ENCODE measurements around the gene PSMB11. TPM values are rescaled to one million over a fixed set of nuclear protein-coding genes. Genes with fewer than 3 reads are reported as not detected.
A peak's percentile ranks its signal among the peaks of the same experiment; 100 is the strongest.

PSMB11 gene
- total RNA-seq, 1 experiment from 2014 or later, result not detected

DNA sequence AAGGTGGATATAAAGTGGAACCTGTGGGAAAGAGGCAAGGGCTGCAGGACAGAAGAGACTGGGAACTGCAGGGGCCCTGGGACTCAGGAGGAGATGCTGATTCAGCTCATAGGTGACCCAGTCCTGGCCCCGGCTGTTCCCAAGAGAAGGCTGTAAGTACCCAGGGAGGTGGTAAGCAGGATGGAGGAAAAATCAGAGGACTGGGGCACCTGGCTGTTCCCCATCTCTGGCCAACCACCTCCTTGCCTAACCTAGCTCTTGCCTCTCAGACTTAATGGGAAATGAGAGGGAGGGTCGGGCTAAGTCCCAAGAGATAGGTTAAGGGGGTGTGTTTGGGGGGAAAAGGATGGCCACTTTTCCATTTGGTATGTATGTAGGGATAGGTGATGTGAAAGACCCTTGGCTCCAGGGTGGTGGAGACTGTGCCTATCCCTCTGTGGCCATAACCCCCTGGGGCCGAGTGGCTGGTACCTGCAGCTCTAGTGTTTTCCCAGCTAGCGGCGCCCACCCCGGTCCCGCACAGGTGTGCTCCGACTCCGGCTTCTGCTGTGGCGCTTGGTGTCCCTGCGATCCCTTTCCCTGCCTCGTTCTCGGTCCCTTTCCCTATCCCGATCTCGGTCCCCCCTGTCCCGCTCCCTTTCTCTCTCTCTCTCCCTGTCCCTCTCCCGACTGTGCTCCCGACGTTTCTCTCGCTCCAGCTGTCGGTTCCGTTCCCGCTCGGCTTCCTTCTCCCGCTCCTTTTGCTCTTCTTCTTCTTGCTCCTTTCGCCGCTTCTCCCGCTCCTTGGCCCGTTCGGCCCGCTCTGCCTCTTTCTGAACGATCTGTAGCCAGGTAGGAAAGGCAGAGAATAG lies 16.9 kb downstream of the PSMB11 start:
- DNase-seq (ENCODE audit: low spot score), result no peak

DNA sequence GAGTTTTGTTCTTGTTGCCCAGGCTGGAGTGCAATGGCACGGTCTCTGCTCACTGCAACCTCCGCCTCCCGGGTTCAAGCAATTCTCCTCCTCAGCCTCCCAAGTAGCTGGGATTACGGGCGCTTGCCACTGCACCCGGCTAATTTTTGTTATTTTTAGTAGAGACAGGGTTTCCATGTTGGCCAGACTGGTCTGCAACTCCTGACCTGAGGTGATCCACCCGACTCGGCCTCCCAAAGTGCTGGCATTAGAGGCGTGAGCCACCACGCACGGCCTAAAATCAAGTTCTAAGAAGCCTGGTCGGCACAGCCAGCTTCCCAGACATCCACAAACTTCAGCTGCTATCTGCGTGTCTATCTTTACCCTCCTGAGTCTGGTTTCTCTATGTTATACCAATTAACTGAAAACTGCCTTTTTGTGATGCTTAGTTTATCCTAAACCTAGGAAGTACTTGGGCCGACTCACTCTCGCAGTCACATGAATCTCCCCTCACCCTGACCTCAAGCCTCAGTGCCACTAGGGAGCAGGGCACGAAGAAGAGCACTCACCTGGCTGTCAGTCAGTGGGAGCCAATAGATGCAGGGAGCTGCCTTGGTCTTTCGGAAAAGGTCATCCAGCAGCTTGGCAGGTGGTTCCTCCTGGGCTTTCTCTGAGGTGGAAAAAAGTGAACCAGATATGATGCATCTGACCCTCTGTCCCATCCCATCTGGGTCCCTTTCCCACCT lies 18.7 kb downstream of the PSMB11 start:
- no peak for DNase-seq (ENCODE audit: low spot score)

- DNase-seq (ENCODE audit: low spot score), result peak; percentile 86
Measured at GRCh38 chr14:23062002-23062401, 20.0 kb downstream of the PSMB11 start.

- no peak for DNase-seq (ENCODE audit: low spot score)
Measured at GRCh38 chr14:23063601-23064000, 21.6 kb downstream of the PSMB11 start.

- no peak for DNase-seq (ENCODE audit: low spot score)
Measured at GRCh38 chr14:23066368-23066767, 24.4 kb downstream of the PSMB11 start.

DNA sequence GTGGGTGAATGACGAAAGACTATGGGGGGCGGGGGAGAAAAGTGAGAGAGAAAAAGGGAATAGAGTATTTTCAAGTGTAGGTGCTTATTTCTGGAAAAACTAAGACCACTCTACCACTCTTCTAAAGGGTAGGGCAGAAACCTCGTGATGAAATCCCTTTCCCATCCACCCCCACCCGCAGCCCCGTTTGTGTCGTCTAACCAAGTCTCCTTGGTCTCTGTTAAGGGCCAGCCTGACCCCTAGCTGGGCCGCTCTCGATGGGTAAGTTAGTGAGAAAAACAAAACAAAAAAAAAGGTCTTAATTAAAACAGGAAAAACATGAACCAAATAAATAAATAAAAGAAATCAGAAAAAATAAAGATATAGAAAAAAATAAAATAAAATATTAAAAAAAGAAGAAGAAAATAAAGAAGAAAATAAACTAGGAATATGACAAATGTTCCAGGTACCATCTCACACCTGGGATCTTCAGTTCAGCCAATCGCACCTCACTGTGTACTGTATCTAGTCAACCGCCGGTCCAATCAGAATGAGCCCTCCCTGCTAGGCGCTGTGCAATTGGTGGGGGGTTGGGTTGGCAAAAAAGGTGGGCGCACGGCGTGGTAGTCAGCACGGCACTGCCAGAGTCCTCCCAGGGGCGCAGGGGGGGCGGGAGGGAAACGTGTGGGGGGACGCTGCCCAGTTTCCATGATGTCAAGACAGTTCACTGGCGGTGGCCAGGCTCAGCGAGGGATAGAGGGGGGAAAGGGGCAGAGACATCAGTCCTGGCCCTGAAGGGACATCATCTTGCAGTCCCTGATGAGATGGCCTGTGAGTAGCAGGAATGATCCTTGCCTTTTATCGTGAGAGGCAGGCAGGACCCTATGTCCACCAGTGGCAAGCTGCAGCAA lies 25.1 kb downstream of the PSMB11 start:
- DNase-seq (ENCODE audit: low spot score), result no peak

DNA sequence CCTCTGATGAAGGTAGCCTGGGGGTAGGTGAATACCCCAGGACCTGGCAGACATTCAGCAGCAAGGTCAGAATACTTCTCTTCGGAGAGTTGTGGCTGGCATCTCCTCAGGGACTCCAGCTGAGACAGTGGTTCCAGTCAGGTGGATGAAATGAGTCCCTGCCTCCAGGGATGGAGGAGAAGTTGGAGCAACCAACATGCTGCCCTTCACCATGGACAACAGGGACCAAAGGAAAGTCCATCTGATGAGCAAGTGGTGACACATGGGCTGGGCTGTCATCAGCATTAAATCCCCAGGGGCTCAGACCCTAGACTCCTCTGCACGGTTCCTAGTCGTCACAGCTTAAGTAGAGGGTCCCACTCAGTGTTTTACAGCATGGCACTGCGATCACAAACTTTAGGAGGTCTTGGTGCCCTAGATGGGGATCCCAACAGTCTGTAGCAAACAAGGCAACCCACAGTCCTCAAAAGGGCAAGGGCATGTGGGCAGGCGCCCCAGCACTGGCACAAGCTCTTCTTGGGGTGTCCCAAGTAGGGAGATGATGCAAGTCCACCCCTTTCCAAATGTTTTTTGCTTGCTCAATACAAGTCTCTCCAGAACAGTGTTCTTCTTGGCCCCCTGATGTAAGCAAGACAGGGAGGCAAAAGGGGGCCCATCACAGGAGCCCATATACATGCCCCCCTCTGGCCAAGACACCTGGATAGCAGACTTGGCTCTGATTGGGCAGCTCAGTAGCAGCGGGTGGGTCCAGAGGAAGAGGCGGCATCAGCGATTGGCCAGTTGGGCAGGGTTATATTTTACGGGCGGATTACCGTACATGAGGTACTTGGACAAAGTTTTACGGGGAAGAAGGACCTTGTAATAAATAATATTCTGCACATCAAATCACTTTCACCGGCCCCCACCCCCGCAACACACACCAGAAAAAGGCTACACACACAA lies 26.1 kb downstream of the PSMB11 start:
- DNase-seq (ENCODE audit: low spot score), result no peak

GRCh38 chr14:23068789-23069412 lies 26.9 kb downstream of the PSMB11 start:
- DNase-seq (ENCODE audit: low spot score), result peak; percentile 85

DNA sequence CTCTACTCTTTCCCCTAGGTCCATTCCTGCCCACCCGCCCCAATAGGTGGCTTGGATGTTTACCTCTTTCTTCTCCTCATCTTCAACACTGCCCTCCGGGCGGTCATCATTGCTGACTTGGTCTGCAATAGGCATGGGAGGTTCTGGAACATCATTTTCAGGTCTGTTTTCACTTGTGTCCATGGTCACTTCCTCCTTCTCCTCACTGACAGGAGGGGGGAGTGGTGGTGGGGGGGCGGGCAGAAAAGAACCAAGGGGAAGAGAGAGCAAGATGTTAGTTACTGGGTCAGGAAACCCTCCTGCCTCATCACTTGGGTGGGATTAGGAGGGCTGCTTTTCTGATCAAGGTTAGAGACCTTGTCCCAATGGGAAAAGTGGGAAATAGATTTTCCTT lies 27.4 kb downstream of the PSMB11 start:
- DNase-seq (ENCODE audit: low spot score), result no peak

DNA sequence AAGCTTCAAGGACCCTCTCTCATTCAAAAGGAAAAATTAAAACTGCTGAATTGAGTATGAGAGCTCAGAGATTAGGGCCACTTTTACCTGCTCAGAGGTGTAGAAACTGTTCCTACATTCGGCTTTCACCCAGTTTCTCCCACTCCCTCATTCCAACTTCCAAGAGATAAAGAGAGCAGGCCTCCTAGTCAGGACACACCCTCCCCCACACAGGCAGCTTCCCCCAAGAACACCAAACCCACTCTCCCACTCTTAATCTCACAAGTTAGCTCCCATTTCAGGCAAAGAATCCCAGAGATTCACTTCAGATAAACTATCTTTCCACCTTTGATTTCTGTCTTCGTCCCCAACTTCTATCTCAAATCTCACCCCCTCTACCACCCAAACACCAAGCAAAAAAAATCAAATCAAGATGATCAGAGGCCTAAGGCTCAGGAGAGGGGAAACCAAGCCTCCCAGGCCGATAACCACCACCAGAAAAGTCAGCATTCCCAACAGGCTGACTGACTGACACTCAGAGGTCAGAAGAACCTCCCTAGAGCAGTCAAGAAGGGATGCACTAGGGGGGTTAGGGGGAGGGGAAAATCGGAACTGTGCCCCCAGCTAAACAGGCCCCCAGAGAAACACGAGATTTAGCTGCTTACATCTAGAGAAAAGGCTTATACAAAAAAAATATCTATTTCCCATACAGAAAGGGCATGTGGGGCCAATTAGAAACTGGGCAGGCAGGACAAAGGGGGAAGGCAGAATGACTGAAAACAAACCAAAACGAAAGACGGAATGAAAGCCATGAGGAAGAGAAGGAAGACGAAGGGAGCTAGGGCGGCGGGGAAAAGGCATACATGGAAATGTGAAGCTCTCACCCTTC lies 28.5 kb downstream of the PSMB11 start:
- no peak for DNase-seq (ENCODE audit: low spot score)

DNA sequence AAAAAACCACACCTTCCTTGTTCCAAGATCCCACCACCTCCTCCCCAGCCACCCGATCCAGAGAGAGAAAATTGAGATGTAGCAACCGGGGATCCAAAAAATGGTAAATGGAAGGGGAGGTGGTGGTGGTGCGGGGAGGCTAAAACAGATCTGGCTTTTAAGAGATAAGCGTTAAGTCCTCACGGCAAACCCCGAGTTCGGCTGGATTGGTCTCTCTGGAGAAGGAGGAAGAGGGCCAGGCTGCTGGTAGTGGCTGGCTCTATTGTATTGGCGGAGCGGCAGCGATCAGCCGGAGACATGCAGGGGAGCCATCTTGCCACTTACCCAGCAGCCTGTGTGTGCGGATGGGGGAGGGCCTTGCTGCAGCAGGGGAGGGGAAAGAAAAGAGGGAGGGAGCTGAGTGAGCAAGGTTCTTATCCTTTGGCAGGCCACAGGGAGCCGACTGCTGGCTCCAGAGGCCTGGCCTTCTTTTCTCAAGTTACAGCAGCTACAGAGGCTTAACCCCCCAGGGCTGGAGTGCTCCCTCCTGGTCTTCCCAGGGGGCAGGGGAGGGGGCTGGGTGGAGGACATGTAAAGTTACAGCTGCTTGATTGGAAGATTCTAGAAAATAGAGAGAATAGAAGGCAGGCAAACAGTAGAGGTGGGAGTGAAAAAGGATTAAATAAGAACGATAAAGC lies 29.4 kb downstream of the PSMB11 start:
- peak; percentile 73 for DNase-seq (ENCODE audit: low spot score)

DNA sequence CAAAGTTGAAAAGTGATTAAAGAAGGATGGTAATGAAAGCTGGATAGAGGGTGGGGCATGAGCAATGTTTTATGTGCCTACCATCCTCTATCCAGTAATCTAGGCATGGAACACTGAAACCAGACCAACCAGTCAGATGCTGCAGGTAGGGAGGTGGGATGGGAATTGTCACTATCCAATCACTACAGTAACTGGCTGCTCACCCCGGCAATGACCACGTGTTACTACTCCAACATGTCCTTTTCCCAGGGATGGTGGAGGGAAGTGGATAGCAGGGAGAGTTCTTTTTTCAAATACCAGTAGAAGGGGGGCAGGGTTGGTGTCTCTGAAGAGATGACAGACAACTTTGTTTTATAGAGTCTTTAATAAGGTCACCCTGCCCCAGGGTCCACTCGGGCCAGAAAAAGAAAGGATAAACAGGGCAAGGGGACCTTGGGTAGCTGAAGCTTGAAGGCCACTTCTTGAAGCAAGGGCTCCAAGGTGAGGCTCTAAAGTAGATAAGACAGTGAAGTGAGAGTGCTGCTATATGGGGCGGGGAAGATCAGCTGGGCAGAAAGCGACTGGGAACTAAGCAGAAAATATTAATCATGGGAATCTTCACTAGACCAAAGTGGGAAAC lies 30.0 kb downstream of the PSMB11 start:
- peak; percentile 28 for DNase-seq (ENCODE audit: low spot score)

GRCh38 chr14:23074906-23075305 lies 32.9 kb downstream of the PSMB11 start:
- DNase-seq (ENCODE audit: low spot score), result no peak

- no peak for DNase-seq (ENCODE audit: low spot score)
Measured at GRCh38 chr14:23076785-23077408, 34.9 kb downstream of the PSMB11 start.

- DNase-seq (ENCODE audit: low spot score), result no peak
Measured at GRCh38 chr14:23077962-23078361, 36.0 kb downstream of the PSMB11 start.

GRCh38 chr14:23078692-23079116 lies 36.7 kb downstream of the PSMB11 start:
- DNase-seq (ENCODE audit: low spot score), result peak; percentile 87

DNA sequence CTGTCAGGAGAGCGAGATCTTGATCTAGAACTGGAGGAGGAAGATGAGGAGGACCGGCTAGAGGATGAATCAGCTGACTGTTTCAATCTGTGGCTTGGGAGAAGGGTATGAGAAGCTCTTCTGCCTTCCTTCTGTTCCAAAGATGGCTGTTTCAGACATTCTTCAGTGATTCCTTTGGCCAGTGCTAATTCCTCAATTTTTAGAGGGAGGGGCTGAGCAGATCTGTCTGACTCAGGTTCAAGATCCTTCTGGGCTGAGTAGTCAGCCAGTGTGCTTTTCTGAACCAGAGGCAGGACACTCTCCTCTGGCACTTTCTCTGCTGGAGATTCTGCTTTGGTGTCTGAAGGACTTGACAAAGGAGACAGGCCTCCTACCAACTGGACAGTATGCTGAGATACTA lies 37.7 kb downstream of the PSMB11 start:
- DNase-seq (ENCODE audit: low spot score), result no peak

- DNase-seq (ENCODE audit: low spot score), result no peak
Measured at GRCh38 chr14:23080474-23080873, 38.5 kb downstream of the PSMB11 start.
